HAP-1 (cell line): ENCODE measurements around the gene CLCN7.

ENCODE experiments used
- DNase-seq, 2 experiments: peaks; one replicate each; pipeline ENCODE4 v3.0.0-alpha.2; 2016 to 2020; ENCODE audit warnings: low spot score in 2 of 2
- H3K27me3 ChIP-seq: fragments of 250-450 bp; sonication (Bioruptor Pico); 2 replicates; pipeline ENCODE4 v1.5.1; 2020; ENCODE audit warnings: low read depth, mild to moderate bottlenecking, moderate library complexity
- H3K36me3 ChIP-seq: fragments of 250-450 bp; sonication (Bioruptor Pico); replicated peaks from 2 replicates; pipeline ENCODE4 v1.5.1; 2020; ENCODE audit warnings: mild to moderate bottlenecking
- H3K4me1 ChIP-seq: fragments of 250-450 bp; sonication (Bioruptor Pico); 2 replicates; pipeline ENCODE4 v1.5.1; 2020; ENCODE audit warnings: mild to moderate bottlenecking
- H3K4me3 ChIP-seq: fragments of 250-450 bp; sonication (Bioruptor Pico); 2 replicates; pipeline ENCODE4 v1.5.1; 2020; ENCODE audit warnings: mild to moderate bottlenecking, moderate library complexity
- H3K9me3 ChIP-seq: fragments of 250-450 bp; sonication (Bioruptor Pico); 2 replicates; pipeline ENCODE4 v1.5.1; 2020; ENCODE audit warnings: mild to moderate bottlenecking, moderate library complexity
- in situ Hi-C: fragments of 300-500 bp; cut with MboI; formaldehyde crosslinking; loops from 3 replicates; pipeline ENCODE4 v1.14.3; 2020; ENCODE audit warnings: low sequenced_read_pairs, inconsistent platforms, mixed read lengths

The CLCN7 gene

DNA sequence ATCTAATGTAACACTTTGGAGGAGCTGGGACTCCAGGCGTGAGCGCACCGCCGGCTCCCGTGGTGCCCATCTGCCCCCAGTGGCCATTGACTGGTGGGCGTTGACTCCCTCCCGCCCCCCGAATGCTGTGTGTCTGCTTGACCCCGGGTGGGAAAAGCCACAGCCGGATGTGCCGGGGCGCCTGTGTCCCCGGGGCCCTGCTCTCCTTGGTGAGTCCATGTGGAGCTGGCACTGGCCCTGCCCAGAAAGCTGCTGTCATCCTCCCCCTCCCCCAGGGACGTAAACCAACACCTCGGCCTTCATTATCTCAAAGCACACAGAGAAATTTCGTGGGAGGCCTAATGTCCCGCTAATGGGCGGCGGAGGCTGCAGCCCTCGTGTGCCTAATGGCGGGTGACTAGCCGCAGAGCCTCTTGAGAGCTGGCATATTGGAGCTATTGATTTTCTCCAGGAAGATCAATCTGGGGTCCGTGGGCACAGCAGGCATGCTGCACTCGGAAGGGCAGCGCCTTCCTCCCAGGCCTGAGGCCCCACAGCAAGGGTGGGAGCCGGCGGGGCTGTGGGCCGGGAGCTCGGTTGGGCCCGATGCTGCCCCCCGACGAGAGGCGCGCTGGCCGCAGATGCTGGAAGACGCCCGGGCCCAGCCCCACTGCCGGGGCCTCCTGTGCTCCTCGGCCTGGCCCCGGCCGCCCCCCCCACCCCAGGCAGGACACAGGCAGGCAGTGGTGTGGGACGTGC is 47.9 kb downstream of the CLCN7 start:
- no peak for DNase-seq
- Histone ChIP-seq H3K27me3 (no peaks in the 10 kb centered on the region), H3K9me3 (no peaks in the 10 kb centered on the region), H3K4me3 (no peak overlapping the region), H3K36me3 (no peaks in the 10 kb centered on the region), H3K4me1 (no peaks in the 10 kb centered on the region; the same call in 1 of the 2 replicates)
- in situ Hi-C loops, result no loop called here

DNA sequence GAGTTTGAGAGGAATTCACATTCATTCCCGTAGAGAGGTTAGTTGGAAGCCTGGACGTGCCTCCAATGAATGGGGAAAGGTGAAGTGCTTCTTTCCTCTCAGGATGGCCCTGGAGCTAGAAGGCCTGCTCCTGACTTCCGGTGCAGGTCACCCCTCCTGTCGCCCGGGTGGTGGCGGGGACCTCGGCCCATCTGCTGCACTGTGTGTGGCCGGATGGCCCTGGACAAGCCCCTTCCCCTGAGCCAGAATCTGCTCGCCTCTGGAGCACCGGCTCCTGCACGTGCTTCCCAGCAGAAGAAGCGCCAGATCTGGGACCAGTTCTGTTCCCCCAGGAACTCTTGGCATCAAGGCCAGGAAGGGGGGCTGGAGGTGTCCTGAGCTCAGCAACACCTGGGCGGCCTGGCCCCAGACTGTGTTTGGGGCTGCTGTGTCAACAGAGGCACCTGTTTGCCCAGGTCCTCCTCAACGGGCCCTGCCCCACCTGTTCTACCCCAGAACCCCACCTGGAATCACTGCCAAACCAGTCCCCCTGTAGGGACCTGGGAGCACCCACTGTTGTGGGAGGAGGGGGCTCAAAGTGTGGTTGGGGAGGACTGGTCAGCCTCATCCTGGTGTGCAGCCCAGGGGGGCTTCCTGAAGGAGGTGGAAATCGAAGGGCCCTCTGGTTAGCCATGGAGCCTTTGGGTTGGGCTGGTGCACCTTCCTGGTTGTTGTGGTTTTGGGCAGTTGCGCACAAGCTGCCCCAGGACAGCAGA is 49.0 kb downstream of the CLCN7 start:
- Histone ChIP-seq H3K36me3 (no peaks in the 10 kb centered on the region), H3K27me3 (no peaks in the 10 kb centered on the region), H3K9me3 (no peaks in the 10 kb centered on the region), H3K4me3 (no peak overlapping the region), H3K4me1 (peaks cover 5% of the 10 kb centered on the region)
- in situ Hi-C loops, result no loop called here
- no peak for DNase-seq

DNA sequence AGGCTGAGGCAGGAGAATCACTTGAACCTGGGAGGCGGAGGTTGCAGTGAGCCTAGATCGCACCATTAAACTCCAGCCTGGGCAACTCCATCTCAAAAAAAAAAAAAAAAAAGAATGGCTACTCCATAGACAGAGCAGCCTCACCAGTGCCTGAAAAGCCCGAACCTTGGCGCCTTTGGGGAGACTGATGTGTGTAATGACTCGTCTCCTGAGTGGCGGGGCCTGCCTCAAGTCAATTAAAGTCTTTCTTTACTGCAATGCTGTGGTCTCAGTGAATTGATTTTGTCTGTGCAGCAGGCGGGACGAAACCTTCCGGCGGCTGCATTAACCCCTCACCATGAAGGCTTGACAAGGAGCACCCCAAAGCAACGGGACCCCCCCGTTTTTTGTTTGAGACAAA is 50.8 kb downstream of the CLCN7 start:
- Histone ChIP-seq H3K27me3 (no peaks in the 10 kb centered on the region), H3K36me3 (peaks cover 3% of the 10 kb centered on the region), H3K4me3 (no peak overlapping the region), H3K4me1 (peaks cover 5% of the 10 kb centered on the region), H3K9me3 (no peaks in the 10 kb centered on the region)
- in situ Hi-C loops, result no loop called here
- DNase-seq, result no peak

DNA sequence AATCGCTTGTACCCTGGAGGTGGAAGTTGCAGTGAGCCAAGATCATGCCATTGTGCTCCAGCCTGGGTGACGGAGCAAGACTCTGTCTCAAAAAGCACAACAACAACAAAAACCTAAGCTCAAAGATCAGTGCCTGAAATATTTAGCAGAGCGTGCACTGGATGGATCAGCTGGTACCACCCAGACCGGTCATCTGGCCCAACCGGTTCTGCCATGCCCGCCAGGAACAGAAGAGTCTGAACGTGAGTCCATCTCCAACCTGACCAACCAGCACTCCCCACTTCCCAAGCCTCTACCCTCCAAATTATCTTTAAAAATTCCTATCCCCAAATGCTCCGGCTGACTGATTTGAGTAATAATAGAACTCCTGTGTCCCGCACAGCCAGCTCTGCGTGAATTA is 52.8 kb downstream of the CLCN7 start:
- in situ Hi-C loops, result no loop called here
- H3K9me3 ChIP-seq, result no peaks in the 10 kb centered on the region
- no peak overlapping the region for H3K4me3 ChIP-seq
- peaks cover 7% of the 10 kb centered on the region for H3K4me1 ChIP-seq
- no peak for DNase-seq
- H3K27me3 ChIP-seq, result no peaks in the 10 kb centered on the region
- peaks cover 9% of the 10 kb centered on the region for H3K36me3 ChIP-seq

DNA sequence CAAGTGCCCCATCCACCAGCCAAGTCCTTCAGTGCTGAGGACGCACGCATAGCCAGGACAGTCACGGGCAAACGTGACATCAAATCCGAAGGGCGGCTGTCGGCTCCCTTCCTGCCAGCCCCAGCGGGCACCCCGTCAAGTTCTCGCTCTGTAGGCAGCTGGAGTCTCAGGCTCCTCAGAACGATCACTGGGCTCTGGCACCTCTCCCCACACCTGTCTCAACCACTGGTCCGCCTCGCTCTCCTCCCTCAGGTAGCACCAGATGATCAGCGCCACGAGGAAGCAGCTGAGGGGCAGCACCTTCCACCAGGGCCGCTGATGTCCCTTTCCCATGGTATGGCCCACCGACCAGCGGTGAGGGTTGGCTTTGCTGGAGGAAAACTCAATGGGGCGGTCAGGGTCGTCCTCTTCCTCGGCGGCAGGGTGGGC is 54.7 kb downstream of the CLCN7 start:
- no peak for DNase-seq
- Histone ChIP-seq H3K4me1 (peaks cover 9% of the 10 kb centered on the region), H3K4me3 (peak overlapping the region; percentile 99), H3K27me3 (no peaks in the 10 kb centered on the region), H3K9me3 (no peaks in the 10 kb centered on the region), H3K36me3 (peaks cover 9% of the 10 kb centered on the region)
- in situ Hi-C loops, result no loop called here

DNA sequence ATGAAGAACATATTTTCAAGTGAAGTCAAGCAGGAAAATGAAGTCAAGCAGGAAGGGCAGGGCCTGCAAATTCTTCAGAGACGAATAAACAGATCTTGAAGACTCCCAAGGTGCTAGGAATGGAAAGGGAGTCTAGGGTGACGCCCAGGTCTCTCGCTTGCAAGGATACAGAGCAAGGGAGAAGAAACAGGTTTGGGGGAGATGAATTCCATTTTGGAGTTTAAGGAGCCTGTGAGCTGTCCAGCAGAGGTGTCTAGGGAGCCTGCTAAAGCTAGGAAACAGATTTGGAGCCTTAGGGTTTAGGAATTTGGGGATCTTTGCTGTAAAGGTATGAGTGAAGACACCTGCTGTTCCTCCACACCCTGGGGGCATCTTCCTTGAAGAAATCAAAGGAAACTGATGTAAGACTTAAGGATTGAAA is 58.3 kb downstream of the CLCN7 start:
- Histone ChIP-seq H3K4me3 (no peak overlapping the region), H3K9me3 (no peaks in the 10 kb centered on the region), H3K36me3 (peaks cover 9% of the 10 kb centered on the region), H3K4me1 (peaks cover 14% of the 10 kb centered on the region), H3K27me3 (no peaks in the 10 kb centered on the region)
- DNase-seq, result no peak
- in situ Hi-C loops, result no loop called here

DNA sequence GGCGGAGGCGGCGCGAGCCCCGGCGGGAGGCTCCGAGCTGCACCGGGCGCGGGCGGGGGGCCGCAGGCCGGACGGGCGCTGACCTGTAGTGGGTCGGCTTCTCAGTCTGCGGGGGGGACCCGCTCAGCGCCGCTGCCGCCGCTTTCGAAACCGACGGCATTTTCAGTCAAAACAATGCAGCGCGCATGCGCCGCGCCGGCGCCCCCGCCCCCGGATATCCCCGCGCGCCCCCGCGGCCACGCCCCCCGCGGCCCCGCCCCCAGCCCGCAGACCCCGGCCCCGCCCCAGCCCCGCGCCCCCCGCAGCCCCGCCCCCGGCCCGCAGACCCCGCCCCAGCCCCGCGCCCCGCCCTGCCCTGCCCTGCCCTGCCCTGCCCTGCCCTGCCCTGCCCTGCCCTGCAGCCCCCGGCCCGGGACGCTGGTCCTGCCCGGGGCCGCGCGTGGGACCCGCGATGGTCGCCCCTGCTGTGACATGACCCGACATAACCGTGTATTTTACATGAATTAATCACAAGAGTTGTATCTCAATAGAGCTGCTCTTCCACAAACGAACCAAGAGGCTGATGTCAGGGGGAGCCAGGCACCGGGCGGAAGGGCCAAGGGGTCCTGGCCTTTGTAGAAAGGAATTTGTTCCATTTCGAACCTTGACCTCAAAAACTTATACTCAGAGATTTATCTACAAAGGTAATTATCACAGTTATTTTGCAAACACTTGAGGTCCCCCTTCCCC is 60.1 kb downstream of the CLCN7 start, which contains the start of gene UNKL:
Gene UNKL, minus strand, starts transcription at position 173 of the 729 bp plus-strand sequence. Its CDS starts 13 bp downstream, at position 160.
- peak; percentile 54 to 86 for DNase-seq
- peaks cover 10% of the 10 kb centered on the region for H3K4me1 ChIP-seq
- peak within 1 kb of the TSS; percentile 62 for H3K4me3 ChIP-seq
- no peaks in the 10 kb centered on the region for H3K9me3 ChIP-seq
- peaks cover 6% of the 10 kb centered on the region for H3K36me3 ChIP-seq
- in situ Hi-C loops, result no loop called here
- H3K27me3 ChIP-seq, result no peaks in the 10 kb centered on the region

DNA sequence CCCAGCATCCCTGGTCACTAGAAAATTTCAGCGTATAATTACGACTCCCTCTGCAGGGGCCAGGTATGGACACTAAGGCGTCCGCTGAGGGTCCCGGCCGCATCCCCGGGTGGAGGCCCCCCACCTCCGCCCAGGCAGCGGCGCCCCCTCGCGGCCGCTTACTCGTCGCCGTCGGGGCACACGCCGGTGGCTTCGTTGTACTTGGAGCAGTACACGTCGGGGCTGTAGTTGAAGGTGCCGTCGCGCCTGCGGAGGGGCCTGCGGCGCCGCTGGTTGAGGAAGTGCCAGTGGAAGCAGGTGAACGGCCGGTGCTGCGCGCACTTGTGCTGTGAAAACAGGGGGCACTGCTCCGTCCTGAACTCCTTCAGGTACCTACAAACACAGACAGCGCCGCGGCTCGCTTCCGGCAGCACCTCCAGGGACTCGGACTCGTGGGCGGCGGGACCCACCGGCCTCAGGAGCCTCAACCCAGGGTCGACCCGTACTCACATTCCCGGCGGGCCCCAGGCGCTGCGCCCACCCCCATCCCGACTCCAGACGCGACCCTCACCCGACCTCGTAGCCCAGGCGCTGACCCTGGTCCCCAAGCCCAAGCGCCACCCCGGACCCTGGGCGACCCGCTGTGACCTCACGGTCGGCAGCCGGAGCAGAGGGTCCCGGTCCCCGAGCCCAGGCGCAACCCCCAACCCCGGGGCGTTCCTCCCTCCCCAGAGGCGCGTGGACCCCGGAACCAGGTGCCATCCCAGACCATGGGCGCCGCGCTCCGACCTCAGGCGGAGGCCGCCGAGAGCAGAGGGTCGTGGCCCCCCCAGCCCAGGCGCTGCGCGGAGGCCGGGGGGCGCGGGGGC is 60.9 kb downstream of the CLCN7 start:
- in situ Hi-C loops, result no loop called here
- Histone ChIP-seq H3K9me3 (no peaks in the 10 kb centered on the region), H3K36me3 (peaks cover 6% of the 10 kb centered on the region), H3K4me1 (peaks cover 10% of the 10 kb centered on the region), H3K4me3 (peak overlapping the region; percentile 62), H3K27me3 (no peaks in the 10 kb centered on the region)
- DNase-seq, result peak in 1 of 2 experiments; percentile 71

DNA sequence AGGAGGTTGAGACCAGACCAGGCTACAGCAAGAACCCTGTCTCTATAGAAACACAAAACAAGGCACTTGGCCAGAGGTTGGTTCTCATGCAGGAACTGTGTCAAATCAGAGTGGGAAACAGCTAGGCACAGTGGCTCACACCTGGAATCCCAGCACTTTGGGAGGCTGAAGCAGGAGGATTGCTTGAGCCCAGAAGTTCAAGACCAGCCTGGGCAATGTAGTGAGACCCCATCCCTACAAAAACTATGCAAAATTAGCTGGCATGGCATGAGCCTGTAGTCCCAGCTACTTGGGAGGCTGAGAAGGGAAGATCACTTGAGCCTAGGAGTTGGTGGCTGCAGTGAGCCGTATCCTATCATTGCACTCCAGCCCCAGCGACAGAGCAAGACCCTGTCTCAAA is 62.0 kb downstream of the CLCN7 start:
- no peak overlapping the region for H3K4me3 ChIP-seq
- no peaks in the 10 kb centered on the region for H3K27me3 ChIP-seq
- H3K4me1 ChIP-seq, result peaks cover 8% of the 10 kb centered on the region
- in situ Hi-C loops, result no loop called here
- no peaks in the 10 kb centered on the region for H3K9me3 ChIP-seq
- no peaks in the 10 kb centered on the region; the same call in 1 of the 2 replicates for H3K36me3 ChIP-seq
- DNase-seq, result no peak

DNA sequence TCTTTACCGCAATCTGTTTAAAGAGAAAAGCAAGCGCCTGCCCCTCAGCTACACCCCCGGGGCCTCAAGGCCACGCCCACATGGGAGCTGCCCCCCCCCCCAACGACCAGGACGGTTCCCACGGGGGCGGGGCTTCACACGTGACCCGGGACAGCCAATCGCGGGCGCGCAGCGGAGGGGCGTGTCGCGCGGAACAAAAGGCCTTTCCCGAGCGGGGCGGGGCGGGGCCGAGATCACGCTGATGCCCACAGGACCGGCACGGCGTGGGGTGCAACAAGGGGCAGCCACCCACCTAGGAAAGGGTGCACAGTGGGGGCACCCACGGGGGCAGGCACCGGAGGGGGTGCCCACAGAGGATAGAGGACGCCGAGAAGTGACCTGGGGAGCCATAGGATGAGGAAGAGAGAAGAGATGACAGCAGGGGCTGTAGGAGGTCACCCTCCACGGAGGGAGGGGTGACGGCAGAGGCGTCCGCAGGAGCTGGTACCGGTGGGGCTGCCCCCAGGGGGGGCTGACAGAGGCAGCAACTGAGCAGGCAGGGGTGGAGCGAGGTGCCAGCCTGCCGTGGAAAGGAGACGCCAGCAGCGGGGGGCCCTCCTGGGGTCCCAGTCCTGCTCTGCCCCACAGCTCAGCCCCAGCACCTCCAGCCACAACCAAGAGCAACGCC is 66.5 kb downstream of the CLCN7 start:
- Histone ChIP-seq H3K9me3 (no peaks in the 10 kb centered on the region), H3K4me3 (peak overlapping the region; percentile 44), H3K36me3 (no peaks in the 10 kb centered on the region), H3K27me3 (no peaks in the 10 kb centered on the region), H3K4me1 (no peaks in the 10 kb centered on the region; the same call in 1 of the 2 replicates)
- peak; percentile 68 to 96 for DNase-seq
- in situ Hi-C loops, result no loop called here

DNA sequence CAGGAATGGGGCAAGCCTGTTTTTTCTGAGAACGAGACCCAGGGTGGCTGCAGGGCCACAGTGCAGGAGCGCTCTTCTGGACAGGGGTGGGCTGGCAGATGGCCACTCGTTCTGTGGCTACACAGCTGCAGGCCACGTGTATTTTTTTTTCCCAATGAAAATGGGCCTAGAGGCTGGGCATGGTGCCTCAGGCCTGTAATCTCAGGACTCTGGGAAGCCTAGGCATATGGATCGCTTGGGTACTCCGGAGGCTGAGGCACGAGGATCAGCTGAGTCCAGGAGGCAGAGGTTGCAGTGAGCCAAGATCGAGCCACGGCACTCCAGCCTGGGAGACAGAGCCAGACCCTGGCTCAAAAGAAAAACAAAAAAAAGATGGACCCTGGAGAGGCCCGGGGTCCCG is 67.1 kb downstream of the CLCN7 start:
- H3K4me3 ChIP-seq, result peak overlapping the region; percentile 44
- in situ Hi-C loops, result no loop called here

DNA sequence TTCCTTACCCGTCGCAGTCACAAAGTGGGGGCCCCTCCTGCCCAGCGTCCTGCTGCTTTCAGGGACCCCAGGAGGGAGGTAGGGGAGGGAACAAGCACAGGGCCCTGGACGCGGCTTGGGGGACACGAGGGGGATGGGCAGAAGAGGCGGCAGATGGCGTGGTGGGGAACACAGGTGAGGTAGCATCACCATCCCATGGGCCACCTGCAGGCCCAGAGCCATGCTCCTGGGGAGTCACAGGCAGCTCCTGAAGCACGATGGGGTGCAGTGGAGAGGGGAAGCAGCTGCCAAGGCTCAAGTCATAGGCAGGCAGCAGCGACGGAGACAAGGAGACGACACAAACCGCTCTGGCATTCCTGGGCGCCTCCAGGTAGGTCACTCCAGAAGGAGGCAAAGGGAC is 71.1 kb downstream of the CLCN7 start:
- Histone ChIP-seq H3K36me3 (no peaks in the 10 kb centered on the region; the same call in 1 of the 2 replicates), H3K4me3 (no peak overlapping the region), H3K4me1 (no peaks in the 10 kb centered on the region; the same call in 1 of the 2 replicates), H3K9me3 (no peaks in the 10 kb centered on the region), H3K27me3 (no peaks in the 10 kb centered on the region)
- in situ Hi-C loops, result no loop called here
- no peak for DNase-seq

More for the DNA sequence above, 67.1 kb downstream of the CLCN7 start:
- H3K27me3 ChIP-seq, result no peaks in the 10 kb centered on the region
- no peak for DNase-seq
- H3K36me3 ChIP-seq, result no peaks in the 10 kb centered on the region; the same call in 1 of the 2 replicates
- H3K9me3 ChIP-seq, result no peaks in the 10 kb centered on the region
- no peaks in the 10 kb centered on the region; the same call in 1 of the 2 replicates for H3K4me1 ChIP-seq
